ENCODE data around the gene PRDM16. TPM values are rescaled to one million over a fixed set of nuclear protein-coding genes. Genes with fewer than 3 reads are reported as not detected.

Gene PRDM16
- total RNA-seq (ENCODE audit: low replicate concordance), result 3.6 and 11.4 TPM in 2 replicates

GRCh38 chr1:3068564-3069431 is at the start of gene PRDM16:
Gene PRDM16, plus strand, starts transcription at chr1:3069203. Its CDS starts 57 bp downstream, at chr1:3069260.

DNA sequence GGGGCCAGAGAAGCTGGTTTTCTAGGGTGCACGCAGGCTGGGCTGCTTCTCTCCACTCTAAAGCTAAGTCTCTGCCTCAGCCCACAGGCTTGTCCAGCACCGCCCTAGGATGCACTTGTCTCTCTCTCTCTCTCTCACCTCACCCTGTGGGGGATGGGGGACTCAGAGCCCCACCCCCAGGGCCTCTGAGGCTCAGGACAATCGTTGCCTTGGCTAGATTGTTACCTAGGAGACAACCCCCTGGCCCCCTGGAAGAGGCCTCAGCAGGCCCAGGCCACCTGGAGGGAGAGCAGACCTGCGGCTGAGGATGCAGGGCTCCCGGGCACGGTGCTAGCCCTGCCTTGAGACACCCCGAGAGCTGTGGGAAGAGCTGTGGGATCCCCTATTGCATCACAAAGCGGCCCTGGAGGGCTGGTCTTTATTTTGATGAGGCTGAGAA is 47.8 kb upstream of the PRDM16 start, which contains the start of gene ACTRT2:
ACTRT2 (plus strand) TSS at position 235 of the 439 bp plus-strand sequence. CDS start 220 bp downstream, outside the sequence.

GRCh38 chr1:3453891-3454810 is 385.1 kb downstream of the PRDM16 start, which contains the start of gene ARHGEF16:
Gene ARHGEF16, plus strand, starts transcription at chr1:3454665. Its CDS starts 8,420 bp downstream, at chr1:3463085.

Other genes starting within 250 kb of the PRDM16 start
- not detected in 2 replicates for gene ACTRT2, start 47.7 kb upstream of the PRDM16 start, total RNA-seq (ENCODE audit: low replicate concordance)